GM11168 (cell line): Measurements from ENCODE around the gene ATF3.
"Not testable (repeated sequence)": the region's sequence is repeated elsewhere in the genome, so short reads cannot be mapped to it uniquely, and the experiment has no call there.

Experiments
- in situ Hi-C: fragments of 300-500 bp; cut with MboI; formaldehyde crosslinking; loops from one replicate; pipeline ENCODE4 v1.12.0; 2022; ENCODE audit warnings: low sequenced_read_pairs; ENCODE audit not compliant: unreplicated experiment

Gene ATF3

GRCh38 chr1:212624976-212625501 is 16.5 kb downstream of the ATF3 start:
- in situ Hi-C loops = no loop called here

GRCh38 chr1:212625781-212626450 is 17.4 kb downstream of the ATF3 start:
- in situ Hi-C loops = no loop called here

- in situ Hi-C loops = no loop called here
Observed at GRCh38 chr1:212628046-212628445, 19.5 kb downstream of the ATF3 start.

- in situ Hi-C loops = no loop called here
Observed at GRCh38 chr1:212628813-212629415, 20.4 kb downstream of the ATF3 start.

GRCh38 chr1:212629450-212630157 is 21.0 kb downstream of the ATF3 start:
- in situ Hi-C loops = no loop called here

- in situ Hi-C loops = no loop called here
Observed at GRCh38 chr1:212630158-212630900, 21.8 kb downstream of the ATF3 start.

GRCh38 chr1:212633161-212633560 is 24.6 kb downstream of the ATF3 start:
- in situ Hi-C loops = no loop called here

- in situ Hi-C loops = no loop called here
Observed at GRCh38 chr1:212634252-212634651, 25.7 kb downstream of the ATF3 start.

- in situ Hi-C loops = no loop called here
Observed at GRCh38 chr1:212635141-212635631, 26.6 kb downstream of the ATF3 start.

- in situ Hi-C loops = no loop called here
Observed at GRCh38 chr1:212637902-212638301, 29.3 kb downstream of the ATF3 start.

GRCh38 chr1:212638492-212639151 is 30.1 kb downstream of the ATF3 start:
- in situ Hi-C loops = no loop called here

GRCh38 chr1:212639524-212639923 is 31.0 kb downstream of the ATF3 start:
- in situ Hi-C loops = not testable (repeated sequence)

- in situ Hi-C loops = no loop called here
Observed at GRCh38 chr1:212640223-212640878, 31.8 kb downstream of the ATF3 start.

- in situ Hi-C loops = no loop called here
Observed at GRCh38 chr1:212641956-212642355, 33.4 kb downstream of the ATF3 start.

- in situ Hi-C loops = no loop called here
Observed at GRCh38 chr1:212643877-212644276, 35.3 kb downstream of the ATF3 start.

- in situ Hi-C loops = no loop called here
Observed at GRCh38 chr1:212644866-212645545, 36.4 kb downstream of the ATF3 start.

- in situ Hi-C loops = no loop called here
Observed at GRCh38 chr1:212645546-212646543, 37.3 kb downstream of the ATF3 start.

GRCh38 chr1:212646588-212646987 is 38.0 kb downstream of the ATF3 start:
- in situ Hi-C loops = no loop called here
